ENCODE results near the gene DDAH1.

GRCh38 chr1:85459290-85459689, 5.7 kb downstream of the DDAH1 start:
- TF ChIP-seq CTCF (IDR thresholded peaks at IDR 0.05) (no peak), POLR2A (IDR thresholded peaks at IDR 0.05) (no peak), POLR2AphosphoS5 (IDR thresholded peaks at IDR 0.05; ENCODE audit: insufficient read depth in 1 of 2, low read depth in 1 of 2) (no peak)

Measured in vagina (tissue), 2 donors.